ENCODE results near the gene PGAP3. TPM values are rescaled to one million over a fixed set of nuclear protein-coding genes. Genes with fewer than 3 reads are reported as not detected.
A peak's percentile ranks its signal among the peaks of the same experiment; 100 is the strongest.

The PGAP3 gene
- total RNA-seq, 1 donor from 2014 or later: 11.2 TPM

DNA sequence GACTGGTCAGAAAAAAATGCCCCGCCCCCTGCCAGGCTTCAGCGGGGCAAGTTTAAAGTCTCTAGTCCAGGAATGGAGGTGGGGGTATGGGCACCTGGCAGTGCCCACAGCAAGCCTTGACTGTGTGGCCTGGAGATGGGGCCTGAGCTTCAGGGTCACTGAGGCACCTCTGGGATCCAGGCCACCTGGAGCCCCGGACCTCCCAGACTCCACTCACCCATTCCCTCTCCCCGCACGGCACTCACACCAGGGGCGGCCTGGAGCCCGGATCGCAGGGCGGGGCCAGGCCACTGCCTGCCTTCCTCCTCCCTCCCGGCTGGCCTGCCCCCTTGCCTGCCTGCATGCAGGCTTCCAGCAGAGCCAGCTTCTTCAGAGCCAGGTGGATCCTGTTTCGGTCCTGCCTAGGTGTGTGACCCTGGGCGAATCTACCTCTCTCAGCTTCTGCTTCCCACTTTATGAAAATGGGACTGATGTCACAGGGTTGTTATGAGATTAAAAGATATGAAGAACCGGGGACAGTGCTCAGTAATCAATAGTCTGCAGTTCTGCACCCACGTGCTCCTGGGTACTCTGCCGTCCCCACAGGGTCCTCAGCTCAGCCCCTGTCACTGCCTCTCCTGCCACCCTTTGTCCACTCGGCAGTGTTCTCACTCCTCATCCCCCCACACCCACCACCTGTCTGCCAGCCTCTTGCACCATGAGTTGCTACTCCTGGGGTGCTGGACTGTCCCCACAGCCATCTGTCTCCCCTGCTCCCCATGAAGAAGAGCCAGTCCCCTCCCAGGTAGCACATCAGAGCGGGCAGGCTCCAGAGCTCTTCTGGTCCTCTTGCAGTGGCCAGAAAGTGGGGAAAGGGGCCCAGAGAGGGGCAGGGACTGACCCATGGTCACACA is 23.9 kb downstream of the PGAP3 start:
- Mint-ChIP-seq H3K9me3 (ENCODE audit: unreplicated experiment) (no peaks in the 10 kb centered on the region), H3K36me3 (ENCODE audit: low read depth, unreplicated experiment) (peaks cover 7% of the 10 kb centered on the region), H3K4me1 (ENCODE audit: unreplicated experiment) (peaks cover 4% of the 10 kb centered on the region), H3K4me3 (ENCODE audit: unreplicated experiment) (no peak overlapping the region), H3K27ac (ENCODE audit: unreplicated experiment) (no peak overlapping the region), H3K27me3 (ENCODE audit: unreplicated experiment) (peaks cover 19% of the 10 kb centered on the region)
- no peak for TF ChIP-seq CTCF (IDR thresholded peaks at IDR 0.05; ENCODE audit: unreplicated experiment)
- DNase-seq (ENCODE audit: low spot score): peak; percentile 33

DNA sequence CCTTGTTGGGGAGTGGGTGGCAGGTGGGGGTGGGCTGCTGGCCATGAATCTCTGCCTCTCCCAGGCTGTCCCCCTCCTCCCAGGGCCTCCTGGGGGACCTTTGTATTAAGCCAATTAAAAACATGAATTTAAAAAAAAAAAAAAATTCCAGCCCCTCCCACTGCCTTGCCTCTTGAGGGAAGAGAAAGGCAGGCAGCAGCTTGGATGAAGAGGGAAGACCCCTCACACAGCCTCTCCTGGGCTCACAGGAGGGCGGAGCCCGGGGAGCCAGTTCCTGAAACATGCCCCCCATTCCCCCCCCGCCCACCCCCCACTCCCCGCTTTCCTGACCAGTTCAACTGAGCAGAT is 24.5 kb downstream of the PGAP3 start:
- Mint-ChIP-seq H3K4me1 (ENCODE audit: unreplicated experiment) (no peaks in the 10 kb centered on the region), H3K27me3 (ENCODE audit: unreplicated experiment) (peaks cover 16% of the 10 kb centered on the region), H3K36me3 (ENCODE audit: low read depth, unreplicated experiment) (peaks cover 7% of the 10 kb centered on the region), H3K4me3 (ENCODE audit: unreplicated experiment) (no peak overlapping the region), H3K27ac (ENCODE audit: unreplicated experiment) (no peak overlapping the region), H3K9me3 (ENCODE audit: unreplicated experiment) (no peaks in the 10 kb centered on the region)
- DNase-seq (ENCODE audit: low spot score): no peak
- no peak for TF ChIP-seq CTCF (IDR thresholded peaks at IDR 0.05; ENCODE audit: unreplicated experiment)

GRCh38 chr17:39662551-39663339 is 25.1 kb downstream of the PGAP3 start:
- no peak for TF ChIP-seq CTCF (IDR thresholded peaks at IDR 0.05; ENCODE audit: unreplicated experiment)
- H3K36me3 Mint-ChIP-seq (ENCODE audit: low read depth, unreplicated experiment): peaks cover 7% of the 10 kb centered on the region
- no peaks in the 10 kb centered on the region for H3K9me3 Mint-ChIP-seq (ENCODE audit: unreplicated experiment)
- peaks cover 16% of the 10 kb centered on the region for H3K27me3 Mint-ChIP-seq (ENCODE audit: unreplicated experiment)
- no peak overlapping the region for H3K4me3 Mint-ChIP-seq (ENCODE audit: unreplicated experiment)
- no peak for DNase-seq (ENCODE audit: low spot score)
- no peak overlapping the region for H3K27ac Mint-ChIP-seq (ENCODE audit: unreplicated experiment)
- H3K4me1 Mint-ChIP-seq (ENCODE audit: unreplicated experiment): no peaks in the 10 kb centered on the region

GRCh38 chr17:39661744-39662541 is 25.9 kb downstream of the PGAP3 start:
- H3K27me3 Mint-ChIP-seq (ENCODE audit: unreplicated experiment): peaks cover 16% of the 10 kb centered on the region
- no peaks in the 10 kb centered on the region for H3K9me3 Mint-ChIP-seq (ENCODE audit: unreplicated experiment)
- no peak for DNase-seq (ENCODE audit: low spot score)
- peaks cover 7% of the 10 kb centered on the region for H3K36me3 Mint-ChIP-seq (ENCODE audit: low read depth, unreplicated experiment)
- TF ChIP-seq CTCF (IDR thresholded peaks at IDR 0.05; ENCODE audit: unreplicated experiment): no peak
- no peak overlapping the region for H3K4me3 Mint-ChIP-seq (ENCODE audit: unreplicated experiment)
- no peak overlapping the region for H3K27ac Mint-ChIP-seq (ENCODE audit: unreplicated experiment)
- H3K4me1 Mint-ChIP-seq (ENCODE audit: unreplicated experiment): no peaks in the 10 kb centered on the region
